ENCODE results near the gene ZNF668. TPM values are rescaled to one million over a fixed set of nuclear protein-coding genes. Genes with fewer than 3 reads are reported as not detected.

Gene ZNF668
- total and polyA plus RNA-seq, 2 of the 4 experiments (the other 2 are of a cell fraction), result 4.5 to 11.6 TPM

GRCh38 chr16:31094424-31095120, 20.5 kb upstream of the ZNF668 start, which contains the start of gene VKORC1:
VKORC1 (minus strand) TSS chr16:31094797; CDS start chr16:31094729, 68 bp downstream.
- BruUV-seq (replicated peaks), result no TSS peak
- Histone ChIP-seq H4K5ac (ENCODE audit: low read depth, low read length) (peak within 1 kb of the TSS; percentile 91), H4K20me1 (ENCODE audit: insufficient read depth, low read length) (peaks cover 17% of the 10 kb centered on the region), H2BK15ac (ENCODE audit: low read depth, low read length) (no peak within 1 kb of the TSS; the same call in 2 of the 3 replicates), H4K8ac (ENCODE audit: low read depth in 2 of 2, low read length in 2 of 2) (peak within 1 kb of the TSS; percentile 86 to 96), H3K27ac (ENCODE audit: insufficient read depth, low read length) (peak within 1 kb of the TSS; percentile 63), H3K14ac (replicated peaks; ENCODE audit: low read depth, low read length) (peak within 1 kb of the TSS; percentile 96), H3K23ac (ENCODE audit: low read depth, low read length) (peak within 1 kb of the TSS; percentile 95), H3K9ac (ENCODE audit: low read depth, low read length) (peak within 1 kb of the TSS; percentile 96), H2AK5ac (ENCODE audit: low read depth, low read length) (peak within 1 kb of the TSS; percentile 96), H3K4ac (ENCODE audit: low read depth, low read length) (peak within 1 kb of the TSS; percentile 79), H3K4me2 (ENCODE audit: low read depth, low read length) (peak within 1 kb of the TSS; percentile 98), H2BK20ac (ENCODE audit: low read depth, low read length) (no peak within 1 kb of the TSS), H3K4me1 (ENCODE audit: control insufficient read depth, insufficient read depth, low read length) (peaks cover 3% of the 10 kb centered on the region), H2AFZ (replicated peaks; ENCODE audit: low read length, poor library complexity) (peak within 1 kb of the TSS; percentile 96), H3K18ac (ENCODE audit: low read depth, low read length) (peak within 1 kb of the TSS; percentile 12), H4K91ac (ENCODE audit: insufficient read depth, low read depth, low read length) (peak within 1 kb of the TSS; percentile 74; the same call in 1 of the 2 replicates), H2AK9ac (replicated peaks; ENCODE audit: low read depth, low read length, poor library complexity) (peak within 1 kb of the TSS; percentile 100), H3K9me1 (ENCODE audit: insufficient read depth, low read length) (peaks cover 15% of the 10 kb centered on the region), H3K36me3 (ENCODE audit: control insufficient read depth, insufficient read depth, low read length) (peaks cover 11% of the 10 kb centered on the region), H2BK120ac (ENCODE audit: low read depth, low read length) (peak within 1 kb of the TSS; percentile 27; the same call in 1 of the 2 replicates), H3K27me3 (ENCODE audit: control insufficient read depth, insufficient read depth, low read length) (no peaks in the 10 kb centered on the region), H3K4me3 (ENCODE audit: insufficient read depth, low read depth, low read length) (peak within 1 kb of the TSS; percentile 91), H2BK5ac (ENCODE audit: low read depth, low read length, poor library complexity, severe bottlenecking) (peak within 1 kb of the TSS; percentile 67), H3K56ac (ENCODE audit: extremely low read depth, insufficient read depth, low read length) (peak within 1 kb of the TSS; percentile 65), H3K79me1 (ENCODE audit: low read depth in 1 of 2, low read length in 2 of 2) (peaks cover 34 to 52% of the 10 kb centered on the region in 2 experiments; a peak in 3 of 4 replicates), H3K9me3 (ENCODE audit: control insufficient read depth, insufficient read depth, low read length) (peaks cover under 1% of the 10 kb centered on the region; the same call in 1 of the 2 replicates)
- ChIA-PET CTCF (interaction anchor here (1.0 kb wide), 1 partner anchor 48 kb away, joined by 3 read pairs; no protein-coding TSS in a partner anchor), POLR2A (ENCODE audit: unreplicated experiment) (no interaction called here)
- ATAC-seq (ENCODE audit: low read depth) (peak; percentile 96), DNase-seq (peak; percentile 97)
- in situ Hi-C loops (cut with MboI; ENCODE audit: low sequenced_read_pairs), result no loop called here
- no peak for TF ChIP-seq MXI1 (IDR thresholded peaks at IDR 0.05; ENCODE audit: borderline replicate concordance, low read depth, low read length)
- no peak for TF ChIP-seq NFE2L2 (IDR thresholded peaks at IDR 0.05; ENCODE audit: low read depth, low read length)
- TF ChIP-seq MAZ (IDR thresholded peaks at IDR 0.05; ENCODE audit: borderline replicate concordance, low read depth, low read length), result peak; percentile 41; the same call in 1 of the 2 replicates
- no peak for TF ChIP-seq USF2 (IDR thresholded peaks at IDR 0.05; ENCODE audit: low read depth, low read length)
- TF ChIP-seq CHD1 (IDR thresholded peaks at IDR 0.05; ENCODE audit: low read depth, low read length), result no peak
- TF ChIP-seq RCOR1 (IDR thresholded peaks at IDR 0.05; ENCODE audit: insufficient replicate concordance, low read length), result no peak
- no peak for TF ChIP-seq MAFK (IDR thresholded peaks at IDR 0.05; ENCODE audit: low read depth, low read length)
- TF ChIP-seq POLR2A (IDR thresholded peaks at IDR 0.05; ENCODE audit: low read depth, low read length), result no peak
- TF ChIP-seq SMC3 (IDR thresholded peaks at IDR 0.05; ENCODE audit: low read depth, low read length), result no peak
- TF ChIP-seq RAD21 (IDR thresholded peaks at IDR 0.05; ENCODE audit: low read length), result no peak
- TF ChIP-seq FOS (IDR thresholded peaks at IDR 0.05; ENCODE audit: low read depth, low read length), result 0 out of 2 replicates have a peak, but pooled peaks have one; percentile 4
- TF ChIP-seq ELK1 (IDR thresholded peaks at IDR 0.05; ENCODE audit: borderline replicate concordance, low read depth, low read length), result no peak
- TF ChIP-seq RFX5 (IDR thresholded peaks at IDR 0.05; ENCODE audit: low read depth, low read length), result no peak
- TF ChIP-seq CTCF (conservative IDR thresholded peaks at IDR 0.05; ENCODE audit: low read depth, low read length), result no peak
- WGBS, 2 experiments (ENCODE audit: extremely low coverage in 2 of 2, insufficient read length in 1 of 2), result 0% methylated on average over 45 of the region's 69 CpGs; no CpG with 5 or more reads in 1 of the 2 experiments
- intact Hi-C loops (cut with micrococcal nuclease), result loop anchor here (1.0 to 5.0 kb wide), 3 partner anchors 48 to 110 kb away; partner anchors contain the start of genes HSD3B7 and STX4
- dilution Hi-C loops (cut with HindIII; ENCODE audit: low sequenced_read_pairs, unreplicated experiment), result no loop called here

Measured in IMR-90 (cell line).